Measurements from ENCODE around the gene SETD3.
A peak's percentile ranks its signal among the peaks of the same experiment; 100 is the strongest.

SETD3 gene

GRCh38 chr14:99479906-99480869, at the start of gene SETD3:
Gene SETD3, minus strand, starts transcription at chr14:99480859. Its CDS starts 15,054 bp downstream, at chr14:99465805.
- peak; percentile 27 for DNase-seq (ENCODE audit: low read depth)
- H3K4me3 ChIP-seq (ENCODE audit: low read depth, low read length): peak within 1 kb of the TSS; percentile 100

- no peak for DNase-seq (ENCODE audit: low read depth)
- no peak overlapping the region for H3K4me3 ChIP-seq (ENCODE audit: low read depth, low read length)
Observed at GRCh38 chr14:99529899-99530298, 49.2 kb upstream of the SETD3 start.

- no peak for DNase-seq (ENCODE audit: low read depth)
- no peak overlapping the region for H3K4me3 ChIP-seq (ENCODE audit: low read depth, low read length)
Observed at GRCh38 chr14:99527427-99528076, 46.9 kb upstream of the SETD3 start.

GRCh38 chr14:99527026-99527425, 46.4 kb upstream of the SETD3 start:
- no peak overlapping the region for H3K4me3 ChIP-seq (ENCODE audit: low read depth, low read length)
- DNase-seq (ENCODE audit: low read depth): no peak

GRCh38 chr14:99525699-99526080, 45.0 kb upstream of the SETD3 start:
- H3K4me3 ChIP-seq (ENCODE audit: low read depth, low read length): no peak overlapping the region
- no peak for DNase-seq (ENCODE audit: low read depth)

GRCh38 chr14:99524804-99525698, 44.4 kb upstream of the SETD3 start:
- DNase-seq (ENCODE audit: low read depth): no peak
- no peak overlapping the region for H3K4me3 ChIP-seq (ENCODE audit: low read depth, low read length)

GRCh38 chr14:99524091-99524661, 43.5 kb upstream of the SETD3 start:
- DNase-seq (ENCODE audit: low read depth): no peak
- no peak overlapping the region for H3K4me3 ChIP-seq (ENCODE audit: low read depth, low read length)

- no peak for DNase-seq (ENCODE audit: low read depth)
- H3K4me3 ChIP-seq (ENCODE audit: low read depth, low read length): no peak overlapping the region
Observed at GRCh38 chr14:99523704-99524055, 43.0 kb upstream of the SETD3 start.

GRCh38 chr14:99522934-99523703, 42.5 kb upstream of the SETD3 start:
- no peak for DNase-seq (ENCODE audit: low read depth)
- H3K4me3 ChIP-seq (ENCODE audit: low read depth, low read length): no peak overlapping the region

GRCh38 chr14:99522457-99522891, 41.8 kb upstream of the SETD3 start:
- DNase-seq (ENCODE audit: low read depth): no peak
- H3K4me3 ChIP-seq (ENCODE audit: low read depth, low read length): no peak overlapping the region

GRCh38 chr14:99522025-99522401, 41.4 kb upstream of the SETD3 start:
- DNase-seq (ENCODE audit: low read depth): no peak

GRCh38 chr14:99521176-99522024, 40.7 kb upstream of the SETD3 start:
- no peak overlapping the region for H3K4me3 ChIP-seq (ENCODE audit: low read depth, low read length)
- DNase-seq (ENCODE audit: low read depth): no peak

More at GRCh38 chr14:99522025-99522401, 41.4 kb upstream of the SETD3 start:
- H3K4me3 ChIP-seq (ENCODE audit: low read depth, low read length): no peak overlapping the region

- no peak for DNase-seq (ENCODE audit: low read depth)
Observed at GRCh38 chr14:99520571-99521081, 40.0 kb upstream of the SETD3 start.

GRCh38 chr14:99519931-99520421, 39.3 kb upstream of the SETD3 start:
- no peak for DNase-seq (ENCODE audit: low read depth)
- no peak overlapping the region for H3K4me3 ChIP-seq (ENCODE audit: low read depth, low read length)

More at GRCh38 chr14:99520571-99521081, 40.0 kb upstream of the SETD3 start:
- no peak overlapping the region for H3K4me3 ChIP-seq (ENCODE audit: low read depth, low read length)

GRCh38 chr14:99519347-99519881, 38.8 kb upstream of the SETD3 start:
- DNase-seq (ENCODE audit: low read depth): no peak
- H3K4me3 ChIP-seq (ENCODE audit: low read depth, low read length): no peak overlapping the region

- DNase-seq (ENCODE audit: low read depth): no peak
- no peak overlapping the region for H3K4me3 ChIP-seq (ENCODE audit: low read depth, low read length)
Observed at GRCh38 chr14:99518441-99519346, 38.0 kb upstream of the SETD3 start.

Measured in skeletal muscle cell (primary cell).